ENCODE data around the gene EIF4G3. TPM values are rescaled to one million over a fixed set of nuclear protein-coding genes. Genes with fewer than 3 reads are reported as not detected.

Gene EIF4G3
- polyA plus RNA-seq, 1 donor (not counting 4 experiments of a cell fraction or from before 2014, with no cell fraction given), result 44.6 TPM

DNA sequence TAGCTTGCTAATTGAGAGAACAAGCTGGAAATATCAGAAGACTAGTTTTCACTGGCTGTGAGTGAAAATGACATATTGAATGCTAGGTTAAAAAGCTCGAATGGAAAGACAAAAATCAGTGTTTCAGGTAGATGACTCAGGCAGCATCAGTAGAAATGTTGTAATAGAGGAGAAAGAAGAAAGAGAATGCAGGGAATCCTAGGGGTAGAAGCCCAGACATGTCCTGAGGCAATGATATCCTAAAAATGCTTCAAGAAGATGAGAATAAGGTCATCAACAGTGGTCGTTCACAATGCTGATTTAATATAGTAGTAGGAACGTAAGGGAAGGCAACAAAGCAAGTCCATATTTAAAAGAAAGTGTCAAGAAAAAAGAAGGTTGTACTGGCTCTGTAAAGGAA is 292.9 kb downstream of the EIF4G3 start:
- no peak overlapping the region for H2AFZ ChIP-seq (ENCODE audit: control insufficient read depth, low read length)

DNA sequence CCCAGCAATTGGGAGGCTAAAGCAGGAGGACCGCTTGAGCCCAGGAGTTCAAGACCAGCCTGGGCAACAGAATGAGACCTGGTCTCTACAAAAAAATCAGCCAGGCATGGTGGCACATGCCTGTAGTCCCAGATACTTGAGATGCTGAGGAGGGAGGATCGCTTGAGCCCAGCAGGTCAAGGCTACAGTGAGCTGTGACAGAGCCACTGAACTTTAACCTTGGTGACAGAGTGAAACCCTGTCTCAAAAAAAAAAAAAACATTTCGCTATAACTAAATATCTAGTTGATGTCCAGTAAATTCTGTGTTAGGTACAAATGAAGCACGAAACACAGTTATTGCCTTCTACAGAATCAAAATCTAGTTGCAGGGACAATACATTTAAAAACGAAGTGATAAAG is 293.9 kb downstream of the EIF4G3 start:
- no peak overlapping the region for H3K4me2 ChIP-seq (ENCODE audit: control insufficient read depth, extremely low read depth, insufficient read depth, low read depth, low read length)
- no peak for DNase-seq (ENCODE audit: low read depth, low spot score)
- dilution Hi-C loops (cut with MboI; ENCODE audit: extremely low pct_ligation_motif_present, low sequenced_read_pairs), result no loop called here
- no peaks in the 10 kb centered on the region for H3K27me3 ChIP-seq (ENCODE audit: control insufficient read depth, extremely low read depth, insufficient read depth, low read length)
- H4K20me1 ChIP-seq (ENCODE audit: control insufficient read depth, extremely low read depth, insufficient read depth, low read length), result no peaks in the 10 kb centered on the region
- H3K79me2 ChIP-seq (ENCODE audit: control insufficient read depth, insufficient read depth, low read length), result no peaks in the 10 kb centered on the region
- H3K4me1 ChIP-seq (ENCODE audit: control insufficient read depth, extremely low read depth, insufficient read depth, low read length), result peaks cover 14% of the 10 kb centered on the region
- no peak overlapping the region for H3K9ac ChIP-seq (ENCODE audit: control insufficient read depth, extremely low read depth, insufficient read depth, low read length)
- peak overlapping the region; percentile 87 for H3K27ac ChIP-seq (ENCODE audit: control insufficient read depth, insufficient read depth, low read length)
- no peaks in the 10 kb centered on the region for H3K9me1 ChIP-seq (ENCODE audit: control insufficient read depth, extremely low read depth, insufficient read depth, low read length)
- TF ChIP-seq, protein P1, sequence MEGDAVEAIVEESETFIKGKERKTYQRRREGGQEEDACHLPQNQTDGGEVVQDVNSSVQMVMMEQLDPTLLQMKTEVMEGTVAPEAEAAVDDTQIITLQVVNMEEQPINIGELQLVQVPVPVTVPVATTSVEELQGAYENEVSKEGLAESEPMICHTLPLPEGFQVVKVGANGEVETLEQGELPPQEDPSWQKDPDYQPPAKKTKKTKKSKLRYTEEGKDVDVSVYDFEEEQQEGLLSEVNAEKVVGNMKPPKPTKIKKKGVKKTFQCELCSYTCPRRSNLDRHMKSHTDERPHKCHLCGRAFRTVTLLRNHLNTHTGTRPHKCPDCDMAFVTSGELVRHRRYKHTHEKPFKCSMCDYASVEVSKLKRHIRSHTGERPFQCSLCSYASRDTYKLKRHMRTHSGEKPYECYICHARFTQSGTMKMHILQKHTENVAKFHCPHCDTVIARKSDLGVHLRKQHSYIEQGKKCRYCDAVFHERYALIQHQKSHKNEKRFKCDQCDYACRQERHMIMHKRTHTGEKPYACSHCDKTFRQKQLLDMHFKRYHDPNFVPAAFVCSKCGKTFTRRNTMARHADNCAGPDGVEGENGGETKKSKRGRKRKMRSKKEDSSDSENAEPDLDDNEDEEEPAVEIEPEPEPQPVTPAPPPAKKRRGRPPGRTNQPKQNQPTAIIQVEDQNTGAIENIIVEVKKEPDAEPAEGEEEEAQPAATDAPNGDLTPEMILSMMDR (optimal IDR thresholded peaks at IDR 0.05 in 1 of 3, IDR thresholded peaks at IDR 0.05 in 1 of 3, conservative IDR thresholded peaks at IDR 0.05 in 1 of 3; ENCODE audit: extremely low read depth in 1 of 3, insufficient read depth in 2 of 3, low read length in 3 of 3), result no peak
- no peak for TF ChIP-seq EZH2 (IDR thresholded peaks at IDR 0.05; ENCODE audit: low read length)
- H3K4me3 ChIP-seq (ENCODE audit: control insufficient read depth in 2 of 3, extremely low read depth in 1 of 3, insufficient read depth in 2 of 3, low read depth in 1 of 3, low read length in 3 of 3), result no peak overlapping the region
- no peak for FAIRE-seq
- peaks cover 5 to 6% of the 10 kb centered on the region in 2 experiments for H3K36me3 ChIP-seq (ENCODE audit: control insufficient read depth in 2 of 2, extremely low read depth in 1 of 2, insufficient read depth in 2 of 2, low read length in 2 of 2)
- H2AFZ ChIP-seq (ENCODE audit: control insufficient read depth, low read length), result no peak overlapping the region
- no peaks in the 10 kb centered on the region for H3K9me3 ChIP-seq (ENCODE audit: control insufficient read depth, low read depth, low read length)

More for the DNA sequence above, 292.9 kb downstream of the EIF4G3 start:
- peak; percentile 90 for FAIRE-seq
- no peaks in the 10 kb centered on the region for H3K27me3 ChIP-seq (ENCODE audit: control insufficient read depth, extremely low read depth, insufficient read depth, low read length)
- dilution Hi-C loops (cut with MboI; ENCODE audit: extremely low pct_ligation_motif_present, low sequenced_read_pairs), result no loop called here
- H3K9me1 ChIP-seq (ENCODE audit: control insufficient read depth, extremely low read depth, insufficient read depth, low read length), result no peaks in the 10 kb centered on the region
- no peaks in the 10 kb centered on the region for H3K79me2 ChIP-seq (ENCODE audit: control insufficient read depth, insufficient read depth, low read length)
- H3K4me1 ChIP-seq (ENCODE audit: control insufficient read depth, extremely low read depth, insufficient read depth, low read length), result peaks cover 14% of the 10 kb centered on the region
- no peak overlapping the region for H3K4me3 ChIP-seq (ENCODE audit: control insufficient read depth in 2 of 3, extremely low read depth in 1 of 3, insufficient read depth in 2 of 3, low read depth in 1 of 3, low read length in 3 of 3)
- H3K4me2 ChIP-seq (ENCODE audit: control insufficient read depth, extremely low read depth, insufficient read depth, low read depth, low read length), result peak overlapping the region; percentile 67
- H4K20me1 ChIP-seq (ENCODE audit: control insufficient read depth, extremely low read depth, insufficient read depth, low read length), result no peaks in the 10 kb centered on the region
- DNase-seq (ENCODE audit: low read depth, low spot score), result peak; percentile 59
- peaks cover 5 to 6% of the 10 kb centered on the region in 2 experiments for H3K36me3 ChIP-seq (ENCODE audit: control insufficient read depth in 2 of 2, extremely low read depth in 1 of 2, insufficient read depth in 2 of 2, low read length in 2 of 2)
- H3K9ac ChIP-seq (ENCODE audit: control insufficient read depth, extremely low read depth, insufficient read depth, low read length), result peak overlapping the region; percentile 6
- TF ChIP-seq, protein P1 (optimal IDR thresholded peaks at IDR 0.05 in 1 of 3, IDR thresholded peaks at IDR 0.05 in 1 of 3, conservative IDR thresholded peaks at IDR 0.05 in 1 of 3; ENCODE audit: extremely low read depth in 1 of 3, insufficient read depth in 2 of 3, low read length in 3 of 3), result no peak
- TF ChIP-seq EZH2 (IDR thresholded peaks at IDR 0.05; ENCODE audit: low read length), result no peak
- no peaks in the 10 kb centered on the region for H3K9me3 ChIP-seq (ENCODE audit: control insufficient read depth, low read depth, low read length)
- H3K27ac ChIP-seq (ENCODE audit: control insufficient read depth, insufficient read depth, low read length), result peak overlapping the region; percentile 87
